T-helper 22 cell (primary cell): Measurements from ENCODE around the gene PGA5.

Experiments used
- DNase-seq: peaks from one replicate; pipeline ENCODE4 v3.0.0-alpha.2; 2020; ENCODE audit warnings: low read depth

PGA5 gene

GRCh38 chr11:61294717-61295595 lies 54.0 kb downstream of the PGA5 start, which contains the start of gene VWCE:
Gene VWCE (minus strand): TSS chr11:61295316. CDS start chr11:61295037, 279 bp downstream.
- DNase-seq: peak; percentile 7

GRCh38 chr11:61295596-61295926 lies 54.6 kb downstream of the PGA5 start:
- DNase-seq: no peak

GRCh38 chr11:61297341-61297740 lies 56.4 kb downstream of the PGA5 start:
- no peak for DNase-seq

- no peak for DNase-seq
These were observed 56.8 kb downstream of the PGA5 start for GRCh38 chr11:61297746-61298145.

- no peak for DNase-seq
These were observed 57.8 kb downstream of the PGA5 start for GRCh38 chr11:61298663-61299244.
